Nasal cavity respiratory epithelium epithelial cell of viscerocranial mucosa (primary cell): Measurements from ENCODE around the gene CDKL2. TPM values are rescaled to one million over a fixed set of nuclear protein-coding genes. Genes with fewer than 3 reads are reported as not detected.

ENCODE experiments used
- total RNA-seq: library from RNA; depleted of rRNA; stranded (reverse); fragments of >200 nt; gene quantifications from 2 replicates; pipeline ENCODE4 v1.2.3, GENCODE V29; 2014

Gene CDKL2
- 0.34 and 3.0 TPM in 2 replicates for total RNA-seq

DNA sequence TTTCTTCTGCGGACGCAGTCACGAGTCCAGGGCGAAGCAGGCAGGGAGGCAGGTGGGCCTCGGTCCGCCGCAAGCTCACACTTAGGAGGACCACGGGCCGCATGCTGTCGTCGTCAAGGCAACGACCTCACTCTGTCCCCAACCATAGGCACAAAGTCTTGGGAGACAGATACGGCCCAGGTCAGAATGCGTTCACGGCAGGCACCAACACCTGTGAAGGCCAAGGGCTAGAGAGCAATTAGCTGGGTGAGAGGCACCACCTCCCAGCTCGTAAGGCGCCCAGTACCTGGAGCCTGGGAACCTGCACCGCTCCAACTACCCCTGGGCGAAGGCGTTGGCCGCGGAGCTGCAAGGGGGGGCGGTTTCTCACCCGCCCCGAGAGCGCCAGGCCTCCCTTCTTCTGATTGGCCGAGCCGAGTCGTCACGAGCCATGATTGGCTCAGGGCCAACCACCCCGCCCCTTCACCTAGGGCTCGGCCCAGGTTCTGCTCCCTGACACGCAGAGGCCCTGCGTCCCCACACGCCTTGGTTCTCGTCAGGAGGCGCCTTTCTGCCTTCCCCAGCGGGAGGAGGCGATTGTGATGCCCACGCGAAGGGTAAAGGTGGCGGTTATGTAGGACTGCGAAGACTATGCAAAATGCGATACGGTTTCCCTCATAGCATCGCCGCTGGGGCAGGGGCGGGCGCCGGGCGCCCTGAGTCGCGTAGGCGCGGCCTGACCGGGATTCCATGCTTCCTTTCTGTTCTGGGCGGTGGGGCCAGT lies at the start of gene CDKL2:
CDKL2 (minus strand) TSS at position 355 of the 763 bp plus-strand sequence. CDS start 4,540 bp downstream, outside the sequence.

DNA sequence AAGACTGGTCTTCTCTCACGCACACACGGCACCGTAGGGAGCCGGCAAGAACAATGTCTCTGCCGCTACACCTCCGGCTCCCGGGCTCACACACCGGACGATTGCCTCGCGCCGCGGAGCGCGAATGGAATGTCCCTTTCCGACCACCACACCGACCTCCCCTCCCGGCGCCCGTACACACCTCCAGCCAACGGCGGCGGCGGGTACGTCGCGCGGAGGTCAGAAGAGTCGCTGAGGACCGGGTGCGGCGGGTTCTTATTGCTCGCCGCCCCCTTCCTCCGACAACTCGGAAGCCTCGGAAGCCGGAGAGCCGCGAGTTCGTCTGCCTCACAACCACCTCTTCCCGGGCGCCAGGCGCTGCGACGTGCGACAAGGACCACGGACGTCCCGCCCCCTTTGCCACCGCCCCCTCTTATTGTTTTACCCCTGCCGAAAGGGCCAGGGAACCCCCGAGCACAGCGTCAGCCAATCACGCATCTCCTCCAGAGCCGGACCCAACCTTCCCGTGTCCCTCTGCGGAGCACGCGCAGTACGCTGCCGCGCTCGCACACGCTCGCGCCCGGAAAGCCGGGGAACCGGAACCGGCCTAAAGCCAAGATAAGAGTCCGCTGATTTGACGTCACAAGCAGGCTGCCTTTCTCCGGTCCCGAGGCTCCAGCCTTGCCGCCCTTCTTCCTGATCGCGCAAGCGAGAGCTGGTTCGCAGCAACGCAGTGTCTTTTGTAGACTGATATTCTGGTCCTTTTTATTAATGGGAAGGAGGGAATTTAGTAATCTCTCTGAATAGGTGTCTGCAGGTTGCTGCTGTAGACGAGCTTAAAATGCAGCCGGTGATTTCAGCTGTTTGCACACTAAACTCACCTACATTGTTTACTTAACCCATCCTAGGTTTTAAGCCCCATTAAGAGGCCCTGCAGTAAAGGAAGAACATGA lies 43.0 kb upstream of the CDKL2 start, which contains the start of gene G3BP2:
G3BP2 (minus strand) TSS at position 385 of the 932 bp plus-strand sequence. CDS start 11,386 bp downstream, outside the sequence.

DNA sequence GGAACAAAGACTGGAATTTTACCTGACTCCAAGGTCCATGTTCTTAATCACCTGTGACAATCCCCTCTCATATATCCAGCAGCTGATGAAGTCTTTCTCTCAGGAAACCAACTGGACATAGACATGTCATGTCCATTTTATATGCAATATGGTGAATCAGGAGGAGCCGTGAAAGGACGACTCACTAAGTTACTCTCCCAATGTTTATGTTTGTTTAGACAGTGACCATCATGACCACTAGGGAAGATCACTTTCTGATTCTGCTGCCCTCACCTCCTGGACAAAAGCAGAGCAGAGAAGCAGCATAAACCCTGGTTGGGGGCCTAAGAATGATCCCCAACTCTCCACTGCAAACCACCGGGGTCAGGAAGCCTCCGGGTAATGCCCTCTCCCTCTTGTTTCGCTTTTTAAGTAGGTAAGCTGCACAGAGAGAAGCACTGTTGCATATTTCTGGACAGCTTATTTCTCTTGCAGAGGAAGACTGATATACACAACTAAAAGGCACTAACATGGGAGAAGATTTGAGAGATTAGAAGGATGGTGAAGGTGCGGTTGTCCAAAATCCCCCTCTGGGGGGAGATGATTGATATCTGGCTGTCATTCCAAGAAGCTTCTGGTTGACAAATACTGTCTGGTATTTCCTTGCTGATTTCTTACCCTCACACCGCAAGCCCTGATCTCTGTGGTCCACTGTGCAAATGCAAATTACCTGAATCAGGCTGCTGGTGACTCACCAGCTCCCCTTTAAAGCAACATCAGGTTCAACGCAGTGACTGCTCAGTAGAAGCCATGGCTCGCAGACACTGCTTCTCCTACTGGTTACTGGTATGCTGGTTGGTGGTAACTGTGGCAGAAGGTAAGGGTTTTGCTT lies 74.8 kb downstream of the CDKL2 start, which contains the start of gene ODAPH:
ODAPH (plus strand) TSS at position 773 of the 871 bp plus-strand sequence; CDS start at position 790, 17 bp downstream.

Other genes starting within 250 kb of the CDKL2 start
- 18.1 and 33.7 TPM in 2 replicates for gene RCHY1, start 116.1 kb downstream of the CDKL2 start, total RNA-seq
- 14.4 and 22.4 TPM in 2 replicates for gene THAP6, start 116.1 kb downstream of the CDKL2 start, total RNA-seq
- not detected in 2 replicates for gene ODAPH, start 74.5 kb downstream of the CDKL2 start, total RNA-seq
- 201 and 299 TPM in 2 replicates for gene G3BP2, start 42.9 kb upstream of the CDKL2 start, total RNA-seq
- gene USO1, start 94.0 kb upstream of the CDKL2 start, total RNA-seq: 92.1 and 120 TPM in 2 replicates